ENCODE results near the gene BEND6.

- TF ChIP-seq CTCF (IDR thresholded peaks at IDR 0.05) (no peak), EZH2 (IDR thresholded peaks at IDR 0.05; ENCODE audit: borderline replicate concordance, insufficient read depth, low read depth, low read length, poor library complexity, severe bottlenecking) (no peak)
Observed at GRCh38 chr6:57006101-57006500, 51.2 kb downstream of the BEND6 start.

All from B cell (primary cell).